Stimulated activated CD8-positive, alpha-beta memory T cell treated with anti-CD3 and anti-CD28 coated beads, Interleukin-7, amount 100 ng/mL, for 4 hours (primary cell): ENCODE measurements around the gene NCBP2.
A peak's percentile ranks its signal among the peaks of the same experiment; 100 is the strongest.
"Not testable (repeated sequence)": the region's sequence is repeated elsewhere in the genome, so short reads cannot be mapped to it uniquely, and the experiment has no call there.

Source experiments
- DNase-seq, 2 donors: peaks; one replicate each; pipeline ENCODE4 v3.0.0-alpha.2; 2020; ENCODE audit warnings: low read depth in 2 of 2

Gene NCBP2

GRCh38 chr3:196968233-196969133 is 26.2 kb upstream of the NCBP2 start, which contains the start of gene PIGZ:
Gene PIGZ, minus strand, starts transcription at chr3:196968833. Its CDS starts 16,802 bp downstream, at chr3:196952031.
- DNase-seq, result peak in 1 of 2 donors; percentile 34

GRCh38 chr3:196967412-196968232 is 25.3 kb upstream of the NCBP2 start:
- no peak for DNase-seq

- no peak for DNase-seq
Measured at GRCh38 chr3:196966526-196967401, 24.4 kb upstream of the NCBP2 start.

GRCh38 chr3:196965804-196966173 is 23.5 kb upstream of the NCBP2 start:
- DNase-seq, result no peak

- no peak for DNase-seq
Measured at GRCh38 chr3:196965112-196965803, 22.9 kb upstream of the NCBP2 start.

- DNase-seq, result no peak
Measured at GRCh38 chr3:196963631-196963953, 21.3 kb upstream of the NCBP2 start.

GRCh38 chr3:196962930-196963630 is 20.8 kb upstream of the NCBP2 start:
- no peak for DNase-seq

GRCh38 chr3:196962108-196962929 is 20.0 kb upstream of the NCBP2 start:
- DNase-seq, result no peak

GRCh38 chr3:196954832-196955231 is 12.5 kb upstream of the NCBP2 start:
- DNase-seq, result no peak

- DNase-seq, result no peak
Measured at GRCh38 chr3:196951371-196951770, 9.0 kb upstream of the NCBP2 start.

GRCh38 chr3:196949750-196950149 is 7.4 kb upstream of the NCBP2 start:
- no peak for DNase-seq

GRCh38 chr3:196949285-196949619 is 6.9 kb upstream of the NCBP2 start:
- no peak for DNase-seq

GRCh38 chr3:196948442-196949284 is 6.3 kb upstream of the NCBP2 start:
- no peak for DNase-seq

GRCh38 chr3:196947860-196948441 is 5.6 kb upstream of the NCBP2 start:
- DNase-seq, result no peak

- no peak for DNase-seq
Measured at GRCh38 chr3:196947136-196947859, 5.0 kb upstream of the NCBP2 start.

- not testable (repeated sequence) for DNase-seq
Measured at GRCh38 chr3:196944037-196944790, 1.9 kb upstream of the NCBP2 start.

- peak in 1 of 2 donors; percentile 6 for DNase-seq
Measured at GRCh38 chr3:196942915-196943277, 568 bp upstream of the NCBP2 start.
